ENCODE measurements around the gene ADAMTSL1.

- TF ChIP-seq CTCF (IDR thresholded peaks at IDR 0.05) (no peak), POLR2AphosphoS5 (IDR thresholded peaks at IDR 0.05) (no peak), EP300 (IDR thresholded peaks at IDR 0.05) (no peak), POLR2A (IDR thresholded peaks at IDR 0.05) (no peak)
These were observed 192.0 kb downstream of the ADAMTSL1 start for GRCh38 chr9:18665947-18666346.

All from stomach (tissue), 4 donors.